Stimulated activated CD4-positive, alpha-beta T cell treated with anti-CD3 and anti-CD28 coated beads, Interleukin-1b, Interleukin-23, amount 100 ng/mL, for 4 hours (primary cell): ENCODE measurements around the gene RPL12.

Experiments
- DNase-seq, 2 donors: peaks; one replicate each; pipeline ENCODE4 v3.0.0-alpha.2; 2020; ENCODE audit warnings: low read depth in 2 of 2

Gene RPL12

DNA sequence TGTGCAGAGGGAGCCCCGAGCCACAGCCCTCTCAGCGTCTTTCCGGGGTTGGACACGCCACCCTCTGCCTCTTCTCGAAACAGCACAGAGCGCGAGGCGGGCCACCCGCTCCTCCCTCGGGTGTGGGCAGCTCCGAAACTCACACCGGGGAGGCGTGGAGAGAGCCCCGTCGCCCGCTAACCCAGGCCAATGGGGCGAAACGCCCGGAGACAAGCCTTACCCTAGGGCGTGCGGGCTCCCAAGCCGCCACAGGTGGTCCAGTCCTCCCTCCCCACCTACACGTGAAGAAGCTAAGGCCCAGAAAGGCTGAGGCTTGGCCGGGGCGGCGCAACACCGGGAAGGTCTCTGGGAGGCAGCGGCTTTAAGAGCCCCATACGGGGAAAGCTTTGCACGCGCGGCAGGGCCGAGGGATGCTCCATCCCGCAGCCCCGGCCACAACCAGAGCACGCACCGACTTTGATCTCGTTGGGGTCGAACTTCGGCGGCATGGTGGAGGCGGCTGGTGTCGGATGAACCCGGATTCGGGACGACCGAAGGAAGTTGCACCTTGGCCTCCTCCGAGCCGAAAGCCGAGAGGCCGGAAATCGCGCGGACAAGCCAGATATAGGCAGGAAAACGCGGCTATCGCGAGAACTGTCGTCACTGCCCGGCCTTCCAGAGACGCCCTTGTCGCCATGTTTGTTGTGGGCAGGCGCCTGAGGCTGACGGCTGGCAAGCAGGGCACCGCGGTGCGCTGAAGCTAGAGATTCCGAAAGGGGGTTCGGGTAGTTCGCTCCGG, at the start of gene RPL12, which contains the start of gene LRSAM1:
TSS of gene RPL12 (minus strand) at position 577 of the 778 bp plus-strand sequence. CDS start at position 488, 89 bp downstream.
TSS of gene LRSAM1 (plus strand) at position 681 of the 778 bp plus-strand sequence. CDS start 3,018 bp downstream, outside the sequence.
- peak; percentile 99 to 100 for DNase-seq

DNA sequence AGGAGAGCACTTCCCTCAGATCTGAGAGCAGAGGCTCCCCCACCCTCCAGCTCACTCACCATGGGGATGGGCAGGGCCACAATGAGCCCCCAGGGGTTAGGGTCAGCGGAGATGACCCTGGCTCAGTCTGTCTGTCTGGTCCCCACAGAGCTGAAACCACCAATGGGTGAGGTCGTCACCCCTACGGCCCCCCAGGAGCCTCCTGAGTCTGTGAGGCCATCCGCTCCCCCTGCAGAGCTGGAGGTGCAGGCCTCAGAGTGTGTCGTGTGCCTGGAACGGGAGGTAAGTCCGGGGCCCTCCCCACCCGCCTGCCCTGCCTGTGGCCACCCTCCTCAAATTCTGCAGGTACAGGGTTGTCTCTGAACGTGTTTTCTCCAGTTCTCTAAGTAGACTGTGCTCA, 49.7 kb upstream of the RPL12 start:
- no peak for DNase-seq

DNA sequence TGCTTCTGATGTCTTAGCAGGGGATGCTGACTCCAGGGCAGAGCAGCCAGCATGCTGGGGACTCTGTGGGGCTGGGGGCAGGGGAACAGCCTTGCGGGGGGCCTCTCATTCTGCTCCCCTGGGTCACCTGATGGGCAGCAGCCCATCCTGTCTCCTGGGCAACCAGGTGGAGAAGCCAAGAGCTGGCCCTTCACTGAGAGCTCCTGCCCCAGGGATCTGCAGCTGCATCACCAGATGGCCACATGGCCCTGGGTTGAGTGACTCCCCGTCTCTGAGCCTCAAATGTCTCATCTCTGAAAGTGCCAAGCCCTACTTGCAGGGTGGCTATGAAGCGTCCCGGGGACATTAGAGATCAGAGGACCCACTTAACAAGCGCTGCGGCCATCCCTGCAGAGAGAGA, 49.2 kb upstream of the RPL12 start:
- no peak for DNase-seq

DNA sequence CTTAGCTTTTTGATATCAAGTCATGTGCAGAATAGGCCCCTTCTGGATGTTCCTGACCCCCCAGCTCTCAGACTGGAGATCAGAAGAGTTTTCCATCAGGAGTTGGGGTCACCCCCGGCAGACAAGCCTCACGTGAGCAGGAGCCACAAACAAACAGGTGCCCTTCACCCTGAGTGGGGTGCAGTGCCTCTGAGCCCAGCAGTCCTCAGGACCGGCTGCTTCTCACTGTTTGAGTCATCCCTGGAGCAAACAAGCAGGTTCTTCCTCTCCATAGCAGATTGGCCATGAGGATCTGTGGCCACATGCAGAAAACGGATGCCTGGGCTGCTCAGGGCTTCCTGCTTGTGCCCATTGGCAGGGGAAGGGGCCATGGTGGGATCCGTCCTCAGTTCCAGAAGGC, 47.1 kb upstream of the RPL12 start:
- DNase-seq = no peak

DNA sequence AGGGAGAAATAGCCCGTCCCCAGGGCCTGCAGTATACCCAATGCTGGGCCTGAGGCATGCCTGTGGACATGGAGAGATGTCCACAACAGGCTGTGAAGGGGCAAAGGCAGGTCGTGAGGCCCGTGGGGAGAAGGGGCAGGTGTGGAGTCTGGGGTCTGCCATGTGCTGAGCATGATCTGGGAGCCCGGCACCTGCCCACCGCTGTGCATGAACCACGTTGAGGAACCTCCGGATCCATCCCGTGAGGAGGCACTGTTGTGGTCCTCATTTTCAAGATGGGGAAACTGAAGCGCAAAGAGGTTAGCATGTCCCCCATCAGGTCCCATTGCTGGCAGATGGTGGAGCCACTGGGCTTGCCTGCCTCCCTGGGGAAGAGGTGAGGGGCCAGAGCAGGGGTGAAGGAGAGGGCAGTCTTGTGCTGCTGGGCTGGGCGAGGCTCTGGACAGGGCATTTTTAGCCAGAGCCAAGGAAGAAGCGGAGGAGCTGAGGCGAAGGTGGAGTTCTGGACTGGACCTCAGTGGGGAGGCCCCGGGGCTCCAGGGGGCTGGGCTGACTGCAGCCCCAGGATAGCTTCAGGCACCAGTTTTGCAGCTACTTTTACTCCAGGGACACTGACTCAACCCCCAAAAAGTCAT, 46.6 kb upstream of the RPL12 start:
- DNase-seq = no peak

DNA sequence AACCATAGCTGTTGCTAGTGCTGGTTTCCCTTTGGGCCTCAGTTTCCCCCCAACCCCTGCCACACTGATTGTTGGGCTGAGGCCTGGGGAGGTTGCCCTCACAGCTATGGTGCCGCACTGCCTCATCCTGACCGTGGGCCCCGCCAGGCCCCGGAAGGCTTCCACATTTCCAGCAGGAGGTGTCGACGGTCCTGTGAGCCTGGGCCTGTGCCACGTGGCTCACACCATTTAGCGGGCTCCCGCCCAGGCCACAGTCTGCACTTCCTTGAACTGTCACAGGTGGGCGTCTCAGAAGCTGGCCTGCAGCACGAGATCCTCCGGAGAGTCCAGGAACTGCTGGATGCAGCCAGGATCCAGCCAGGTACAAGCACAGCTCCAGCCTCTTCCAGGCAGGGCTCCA, 45.8 kb upstream of the RPL12 start:
- DNase-seq = no peak

DNA sequence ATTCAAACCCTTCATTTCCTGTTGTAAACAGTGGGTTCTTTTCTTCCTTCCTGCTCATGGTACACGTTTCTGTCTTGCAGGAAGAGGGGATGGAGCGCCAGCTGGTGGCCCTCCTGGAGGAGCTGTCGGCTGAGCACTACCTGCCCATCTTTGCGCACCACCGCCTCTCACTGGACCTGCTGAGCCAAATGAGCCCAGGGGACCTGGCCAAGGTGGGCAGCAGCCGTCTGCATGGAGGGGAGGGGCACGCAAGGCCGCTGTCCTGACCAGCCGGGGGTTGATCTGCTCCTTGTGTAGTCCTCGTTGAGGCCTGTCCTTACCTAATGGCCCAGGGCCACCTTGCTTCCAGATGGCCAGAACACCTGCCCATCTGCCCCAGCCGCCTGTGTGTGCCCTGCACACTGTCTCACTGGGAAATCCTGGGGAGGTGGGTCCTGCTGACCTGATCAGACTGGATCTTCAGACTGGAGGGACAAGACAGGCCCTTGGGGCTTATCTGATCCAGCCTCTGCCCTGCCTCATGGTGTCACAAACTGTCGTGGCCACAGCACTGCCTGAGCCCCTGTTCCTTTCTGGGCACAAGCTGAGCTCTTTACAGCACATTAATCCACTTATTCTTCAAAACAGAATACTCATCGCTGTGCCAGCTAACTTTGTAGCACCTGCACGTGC, 44.8 kb upstream of the RPL12 start:
- DNase-seq = no peak

DNA sequence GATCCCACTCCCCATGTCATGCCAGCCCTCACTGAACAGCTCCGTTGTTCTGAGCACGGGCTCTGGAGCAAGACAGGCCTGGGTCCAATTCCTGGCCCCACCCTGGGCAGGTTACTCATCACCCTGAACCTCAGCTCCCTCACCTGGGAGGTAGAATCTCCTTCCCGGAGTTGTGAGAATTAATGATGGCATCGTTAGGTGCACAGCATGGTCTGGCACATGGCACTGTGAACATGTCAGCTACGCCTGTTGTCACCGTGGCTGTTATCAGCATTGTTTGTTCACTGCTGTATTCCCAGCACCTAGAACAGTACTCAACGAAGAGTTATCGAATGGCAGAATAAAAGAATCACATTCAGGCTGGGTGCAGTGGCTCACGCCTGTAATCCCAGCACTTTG, 43.1 kb upstream of the RPL12 start:
- DNase-seq = no peak

DNA sequence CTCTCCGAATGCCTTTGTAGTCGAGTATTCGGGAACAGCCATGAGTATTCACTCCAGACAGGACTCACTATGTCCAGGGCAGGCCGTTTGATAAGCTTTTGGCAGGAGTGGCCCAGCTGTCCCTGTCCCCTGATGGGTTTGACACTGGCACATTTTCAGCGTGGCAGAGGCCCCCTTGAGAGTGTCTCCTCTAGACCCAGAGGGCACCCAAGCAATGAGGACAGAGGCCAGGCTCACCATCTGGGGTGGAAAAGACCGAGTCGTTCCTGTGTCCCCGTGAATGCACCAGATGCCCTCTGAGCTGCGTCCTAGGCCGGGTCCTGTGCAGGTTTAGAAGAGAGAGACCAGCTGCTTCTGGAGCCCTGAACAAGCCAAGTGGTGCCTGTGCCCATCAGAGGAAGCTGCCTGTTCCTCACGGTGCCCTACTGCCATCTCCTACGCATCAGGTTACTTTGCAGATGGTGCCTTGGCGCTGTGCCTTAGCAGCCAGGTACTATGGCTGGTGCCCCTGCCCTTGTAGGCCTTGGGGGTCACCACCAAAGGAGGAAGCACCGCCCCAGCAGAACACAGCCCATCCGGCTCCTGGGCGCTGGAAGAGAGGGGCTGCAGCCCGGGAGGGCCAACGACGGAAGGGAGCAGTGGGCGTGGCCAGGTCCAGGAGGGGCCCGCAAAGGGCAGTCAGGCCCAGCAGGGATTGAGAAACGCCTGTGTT, 42.5 kb upstream of the RPL12 start:
- no peak for DNase-seq

DNA sequence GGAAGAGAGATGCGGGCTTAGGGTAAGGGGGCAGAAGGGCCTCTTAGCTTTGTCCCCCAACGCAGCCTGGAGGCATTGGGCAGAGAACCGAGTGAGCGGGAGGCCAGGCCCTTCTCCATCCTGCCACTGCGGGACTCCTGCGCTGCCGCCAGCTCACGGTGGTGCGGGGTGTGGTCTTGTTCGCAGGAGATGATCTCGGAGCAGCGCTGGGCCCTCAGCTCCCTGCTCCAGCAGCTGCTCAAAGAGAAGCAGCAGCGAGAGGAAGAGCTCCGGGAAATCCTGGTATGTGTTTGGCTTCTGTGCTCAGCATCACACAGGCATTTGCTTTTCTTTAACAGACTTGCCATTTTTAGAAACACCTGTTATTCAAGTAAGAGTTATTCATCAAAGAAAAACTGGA, 41.4 kb upstream of the RPL12 start:
- DNase-seq = no peak

DNA sequence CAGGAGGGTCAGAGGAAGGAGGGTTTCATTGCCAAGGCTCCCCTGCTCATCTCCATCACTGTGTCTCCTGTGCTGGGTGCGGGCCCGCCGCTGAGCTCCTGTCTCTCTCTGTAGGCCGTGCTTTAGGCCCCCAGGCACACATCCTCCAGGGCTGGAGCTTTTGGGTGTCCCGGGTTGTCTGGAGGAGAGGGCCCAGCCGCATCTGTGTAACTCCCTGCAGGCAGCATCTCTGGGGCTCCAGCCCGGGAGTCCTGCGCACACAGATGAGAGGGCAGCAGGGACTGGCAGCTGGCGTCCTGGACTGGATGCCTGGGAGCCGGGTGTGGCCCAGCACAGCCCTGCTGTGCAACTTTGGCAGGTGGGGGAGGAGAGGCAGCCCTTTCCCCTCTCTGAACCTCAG, 40.3 kb upstream of the RPL12 start:
- DNase-seq = no peak

DNA sequence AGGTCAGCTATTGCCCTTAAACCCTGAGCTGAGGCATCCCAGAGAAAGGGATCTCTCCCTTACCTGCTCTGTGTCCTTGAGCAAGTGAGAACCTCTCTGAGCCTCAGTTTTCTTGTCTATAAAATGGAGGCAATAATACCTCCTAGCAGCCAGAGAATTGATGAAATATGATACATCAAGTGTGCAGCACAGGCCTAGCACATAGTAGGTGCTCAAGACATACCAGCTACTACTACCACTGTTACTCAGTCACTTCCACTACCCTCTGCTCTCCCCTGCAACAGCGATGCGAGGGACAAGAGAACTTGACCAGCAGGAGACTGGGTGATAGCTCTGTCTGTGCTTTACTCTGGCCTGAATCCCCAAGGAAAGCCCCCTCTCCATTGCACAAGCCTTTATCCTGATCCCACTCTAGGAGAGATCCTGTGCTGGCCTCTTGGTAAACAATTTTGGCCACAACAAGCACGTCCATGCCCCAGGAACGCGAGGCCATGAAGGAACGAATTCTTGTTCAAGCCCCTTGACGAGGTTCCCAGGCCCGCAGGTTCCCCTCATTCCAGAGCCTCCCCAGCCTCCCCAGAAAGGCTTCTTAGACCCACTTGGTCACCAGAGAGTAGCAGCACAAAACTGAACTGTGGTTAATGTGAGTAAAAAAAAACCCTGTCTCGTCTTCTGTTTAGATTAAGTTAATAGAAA, 39.5 kb upstream of the RPL12 start:
- no peak for DNase-seq

DNA sequence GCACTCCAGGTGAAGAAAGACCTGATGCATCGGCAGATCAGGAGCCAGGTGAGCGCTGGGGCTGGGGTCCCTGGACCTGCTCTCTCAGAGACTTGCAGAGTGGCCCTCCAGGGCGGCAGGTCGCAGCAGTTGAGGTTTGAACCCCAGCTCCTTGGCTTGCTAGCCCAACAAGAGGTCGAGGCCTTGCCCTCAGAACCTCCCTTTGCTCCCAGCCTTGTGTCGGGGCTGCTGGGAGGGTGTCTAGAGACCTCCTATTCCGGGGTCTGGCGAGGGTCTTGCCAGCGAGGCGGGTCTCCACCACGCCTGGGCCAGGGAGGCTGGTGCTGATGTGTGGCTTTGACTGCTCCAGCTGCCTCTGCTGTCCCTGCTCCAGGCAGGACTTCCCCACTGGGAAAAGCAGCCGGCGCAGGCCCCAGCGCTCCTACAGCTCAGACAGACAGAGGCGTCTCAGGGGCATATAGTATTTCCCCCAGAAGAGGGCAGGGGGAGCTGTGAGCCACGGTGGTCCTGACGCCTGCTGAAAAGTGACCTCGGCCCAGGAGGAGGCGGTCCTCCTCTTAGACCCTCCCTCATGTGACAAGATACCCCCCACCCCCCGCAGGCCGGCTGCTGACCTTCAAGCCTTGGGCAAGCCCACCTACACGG, 38.4 kb upstream of the RPL12 start:
- no peak for DNase-seq

DNA sequence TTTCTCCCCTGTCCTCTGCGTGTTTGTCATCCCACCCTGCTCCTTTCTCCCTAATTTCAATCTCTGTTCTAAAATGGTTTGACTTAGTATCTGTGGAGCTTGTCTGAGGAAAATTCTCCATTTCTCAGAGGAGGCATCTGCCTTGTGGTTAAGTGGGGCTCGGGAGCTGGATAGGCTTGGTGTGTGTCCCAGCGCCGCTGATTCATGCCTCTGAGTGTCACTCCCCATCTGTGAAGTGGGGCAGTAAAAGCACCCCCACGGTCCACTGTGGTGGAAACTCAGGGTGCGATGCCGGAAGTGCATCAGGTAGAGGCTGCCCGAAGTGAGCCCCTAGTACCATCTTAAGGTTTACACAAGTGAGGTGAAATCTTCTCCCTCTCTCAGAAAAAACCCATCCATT, 37.7 kb upstream of the RPL12 start:
- DNase-seq = no peak

DNA sequence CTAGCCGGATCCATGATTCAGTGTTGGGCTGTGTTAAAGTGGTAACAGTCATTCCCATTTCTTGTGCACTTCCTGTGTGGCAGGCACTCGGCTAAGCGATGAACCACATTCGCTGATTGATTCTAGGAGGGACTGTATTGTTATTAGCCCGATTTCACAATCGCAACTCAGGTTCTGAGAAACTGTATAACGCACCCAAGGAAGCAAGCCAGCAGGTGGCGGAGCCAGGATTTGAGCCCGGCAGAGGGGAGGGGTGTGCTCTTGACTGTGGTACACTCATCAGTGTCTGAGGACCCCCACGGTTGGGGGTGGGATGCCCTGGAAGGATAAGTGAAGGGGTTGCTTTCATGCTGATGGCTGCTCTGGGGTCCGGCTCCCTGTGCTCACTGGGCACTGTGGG, 34.8 kb upstream of the RPL12 start:
- no peak for DNase-seq

DNA sequence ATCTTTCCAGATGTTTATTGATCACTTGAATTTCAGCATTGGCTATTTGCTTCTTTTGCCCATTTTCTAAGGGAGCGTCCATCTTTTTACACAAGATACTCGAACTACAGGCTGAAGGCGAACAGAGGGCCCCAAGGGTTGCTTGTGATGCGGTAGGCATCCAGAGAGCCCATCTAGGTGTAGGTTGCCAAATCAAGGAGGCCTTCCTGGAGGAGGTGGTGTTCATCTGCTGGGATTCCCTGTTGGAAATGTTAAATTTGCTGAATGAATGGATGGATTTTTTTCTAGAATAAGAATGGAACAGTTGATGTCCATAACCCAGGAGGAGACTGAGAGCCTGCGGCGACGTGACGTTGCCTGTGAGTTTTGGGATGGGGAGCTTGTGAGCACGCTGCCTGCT, 31.5 kb upstream of the RPL12 start:
- DNase-seq = no peak

DNA sequence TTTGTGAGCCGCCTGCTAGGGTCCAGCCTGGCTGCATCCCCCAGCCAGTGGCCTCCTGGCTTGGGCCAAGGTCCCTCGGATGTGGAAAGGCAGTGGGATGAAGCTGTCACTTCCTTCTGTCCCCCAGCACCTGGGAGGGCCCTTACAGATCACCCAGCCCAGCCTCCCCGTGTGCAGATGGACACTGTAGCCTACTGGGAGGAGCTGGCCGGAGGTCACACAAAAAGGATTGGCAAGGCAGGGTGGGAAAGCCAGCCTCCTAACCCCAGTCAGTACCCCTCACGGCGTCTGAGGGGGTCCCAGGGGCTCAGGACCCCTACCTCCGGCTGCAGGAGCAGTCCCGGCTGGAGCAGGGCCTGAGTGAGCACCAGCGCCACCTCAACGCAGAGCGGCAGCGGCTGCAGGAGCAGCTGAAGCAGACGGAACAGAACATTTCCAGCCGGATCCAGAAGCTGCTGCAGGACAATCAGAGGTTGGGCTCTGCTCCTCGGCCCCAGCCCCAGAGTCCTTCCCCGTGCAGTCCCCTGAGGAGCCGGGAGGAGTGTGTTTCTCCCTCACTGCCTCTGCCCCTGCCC, 28.4 kb upstream of the RPL12 start:
- no peak for DNase-seq

DNA sequence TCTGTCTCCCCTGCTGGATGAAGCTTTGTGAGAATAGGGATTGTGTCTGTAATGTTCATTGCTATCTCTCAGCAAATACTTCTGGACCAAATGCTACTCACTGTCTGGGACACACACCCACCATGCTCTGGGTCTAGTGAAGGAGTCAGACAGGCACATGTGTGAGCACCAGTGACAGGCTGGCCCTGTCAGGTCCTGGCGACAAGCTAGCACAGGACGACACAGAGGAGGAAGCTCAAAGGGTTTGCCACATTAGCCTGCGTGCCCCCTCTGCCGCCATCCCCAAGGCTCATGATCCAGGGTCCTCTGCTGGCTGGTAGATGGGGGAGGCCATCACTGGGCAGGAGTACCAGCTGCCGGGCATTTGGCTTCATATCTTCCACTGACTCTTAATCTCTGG, 23.4 kb upstream of the RPL12 start:
- DNase-seq = no peak

DNA sequence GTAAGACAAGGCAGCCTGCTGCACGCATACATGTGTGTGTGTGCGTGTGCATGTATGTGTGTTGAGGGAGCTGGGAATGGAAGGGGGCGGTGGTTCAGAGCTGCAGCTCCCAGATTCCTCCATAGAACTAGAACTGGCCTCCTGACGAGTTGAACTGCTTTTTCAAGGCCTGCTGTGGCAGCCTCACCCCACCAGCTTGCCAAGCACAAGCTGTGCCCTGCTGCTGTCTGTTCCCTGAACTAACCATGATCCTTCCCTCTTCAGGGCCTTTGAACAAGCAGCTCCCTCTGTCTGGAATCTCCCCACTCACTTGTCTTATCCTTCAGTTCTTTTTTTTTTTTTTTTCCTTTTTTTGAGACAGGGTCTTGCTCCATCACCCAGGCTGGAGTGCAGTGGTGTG, 22.7 kb upstream of the RPL12 start:
- no peak for DNase-seq

DNA sequence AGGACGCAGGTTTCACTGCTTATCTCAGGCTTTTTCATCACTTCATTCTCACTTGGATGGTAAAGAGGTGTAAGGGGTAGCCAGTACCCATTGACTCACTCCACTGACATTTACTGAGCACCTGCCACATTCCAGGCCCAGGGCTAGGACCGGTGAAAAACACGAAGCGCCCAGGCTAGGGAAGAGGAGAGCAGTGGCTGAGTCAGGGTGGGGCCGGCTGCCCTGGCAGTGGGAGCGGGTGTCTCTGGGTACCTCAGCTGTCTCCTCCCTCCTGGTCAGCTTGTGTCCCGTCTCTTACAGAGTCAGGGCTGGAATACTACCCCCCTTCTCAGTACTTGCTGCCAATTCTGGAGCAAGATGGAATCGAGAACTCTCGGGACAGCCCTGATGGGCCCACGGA, 22.3 kb upstream of the RPL12 start:
- DNase-seq = no peak

DNA sequence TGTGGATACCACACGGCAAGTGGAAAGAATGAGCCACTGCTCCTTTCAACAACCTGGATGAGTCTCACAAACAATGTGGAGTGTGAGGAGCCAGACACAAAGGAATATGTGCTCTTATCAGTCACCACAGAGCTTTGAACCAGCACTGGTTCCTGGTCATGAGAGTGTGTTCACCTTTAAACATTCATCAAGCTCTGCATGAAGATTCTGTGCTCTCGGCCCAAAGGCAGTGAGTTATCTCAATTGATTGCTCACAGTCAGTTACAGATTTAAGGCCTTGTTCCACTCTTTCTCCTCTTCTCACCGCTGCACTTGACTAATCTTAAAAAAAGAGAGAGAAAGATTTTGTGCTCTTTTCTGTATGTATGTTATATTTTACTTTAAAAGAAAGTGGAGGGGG, 19.5 kb upstream of the RPL12 start:
- no peak for DNase-seq
